GM19397 (cell line): Measurements from ENCODE around the gene MICU2.

Source experiments
- ATAC-seq: cut with Tn5 transposase; IDR thresholded peaks from one replicate; pipeline ENCODE4 v1.9.1; 2021; ENCODE audit warnings: mild to moderate bottlenecking, moderate library complexity; ENCODE audit not compliant: unreplicated experiment

Gene MICU2, protein sequence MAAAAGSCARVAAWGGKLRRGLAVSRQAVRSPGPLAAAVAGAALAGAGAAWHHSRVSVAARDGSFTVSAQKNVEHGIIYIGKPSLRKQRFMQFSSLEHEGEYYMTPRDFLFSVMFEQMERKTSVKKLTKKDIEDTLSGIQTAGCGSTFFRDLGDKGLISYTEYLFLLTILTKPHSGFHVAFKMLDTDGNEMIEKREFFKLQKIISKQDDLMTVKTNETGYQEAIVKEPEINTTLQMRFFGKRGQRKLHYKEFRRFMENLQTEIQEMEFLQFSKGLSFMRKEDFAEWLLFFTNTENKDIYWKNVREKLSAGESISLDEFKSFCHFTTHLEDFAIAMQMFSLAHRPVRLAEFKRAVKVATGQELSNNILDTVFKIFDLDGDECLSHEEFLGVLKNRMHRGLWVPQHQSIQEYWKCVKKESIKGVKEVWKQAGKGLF

GRCh38 chr13:21603531-21604448 lies at the start of gene MICU2:
Gene MICU2, minus strand, starts transcription at chr13:21604170. Its CDS starts 22 bp downstream, at chr13:21604148.
- ATAC-seq = peak; percentile 98

DNA sequence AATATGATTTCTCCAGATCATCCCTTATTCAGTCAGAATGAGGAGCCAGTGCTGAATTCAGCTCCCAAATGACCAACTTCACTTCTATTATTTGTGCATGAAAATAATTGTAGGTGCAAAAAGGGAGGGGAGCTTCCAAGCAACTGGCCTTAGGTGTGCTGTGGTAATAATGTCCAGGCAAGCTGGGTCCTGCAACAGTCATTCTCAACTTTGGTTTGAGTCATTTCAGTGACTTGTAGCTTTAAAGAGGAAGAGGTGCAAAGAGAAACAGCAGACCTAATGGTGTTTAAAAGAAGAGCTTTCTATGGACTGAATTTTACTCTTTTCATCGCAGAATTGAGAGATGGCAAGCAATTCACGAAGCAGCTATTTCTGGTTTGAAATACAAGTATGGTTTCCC lies 37.7 kb upstream of the MICU2 start:
- no peak for ATAC-seq

- ATAC-seq = no peak
Observed at GRCh38 chr13:21639561-21639960, 35.6 kb upstream of the MICU2 start.

DNA sequence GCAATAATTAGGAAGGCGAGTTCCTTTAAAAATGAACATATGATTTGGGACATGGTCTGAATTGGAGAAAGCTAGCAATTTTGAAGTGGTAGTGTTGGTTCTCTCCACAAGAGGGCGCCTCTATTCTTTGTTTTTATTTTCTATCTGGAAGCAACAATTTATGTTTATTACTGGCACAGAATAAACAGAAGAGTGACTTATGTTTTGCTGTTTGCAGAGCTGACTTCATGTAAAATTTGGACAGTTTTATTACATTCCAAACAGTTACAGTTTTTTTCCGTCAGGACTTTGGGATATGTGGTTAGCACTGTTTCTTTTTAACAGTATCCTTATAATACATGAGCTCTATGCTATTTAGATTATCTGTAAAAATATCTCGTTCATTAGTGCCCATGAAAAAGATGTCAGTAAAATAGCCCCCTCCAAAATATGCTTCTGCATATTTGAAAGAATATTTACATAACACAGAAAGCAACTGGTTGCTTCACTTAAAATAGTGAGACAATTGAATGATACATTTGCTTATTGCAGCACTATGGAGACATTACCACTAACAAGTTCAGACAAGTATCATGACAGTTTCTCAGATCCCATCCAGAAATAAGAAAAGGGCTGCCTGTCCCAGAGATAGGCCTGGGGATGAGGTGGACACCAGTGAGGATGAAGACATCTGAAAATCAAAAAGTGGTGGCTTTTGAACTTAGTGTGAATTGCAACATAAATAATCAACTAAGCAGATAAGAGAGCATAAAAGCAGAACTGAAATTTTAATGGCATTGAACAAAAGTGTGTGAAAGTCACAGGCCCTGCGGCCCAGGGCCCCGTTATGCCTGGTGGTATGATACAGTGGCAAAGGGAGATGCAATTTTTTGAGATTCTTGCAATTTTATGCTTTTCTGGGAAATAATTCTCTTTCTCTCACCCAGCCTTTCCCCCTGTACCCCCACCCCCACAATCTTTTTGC lies 34.6 kb upstream of the MICU2 start:
- ATAC-seq = no peak

DNA sequence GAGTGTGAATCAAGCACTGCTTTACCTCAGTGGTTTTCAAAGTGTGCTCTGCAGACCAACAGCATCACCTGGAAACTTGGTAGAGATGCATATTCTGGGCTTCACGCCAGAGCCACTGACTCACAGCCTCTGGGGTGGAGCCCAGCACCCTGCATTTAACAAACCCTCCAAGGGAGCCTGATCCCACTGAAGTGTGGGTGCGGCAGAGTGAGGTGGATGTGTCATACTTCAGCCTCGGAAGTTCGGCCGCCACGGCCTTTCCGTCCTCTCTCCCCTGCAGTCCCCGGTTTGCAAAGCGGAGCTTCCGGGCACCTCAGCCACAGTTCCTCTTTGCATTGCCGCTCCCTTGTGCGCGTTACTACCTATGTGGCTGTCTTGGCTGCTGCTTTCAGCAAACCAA lies 33.3 kb upstream of the MICU2 start:
- no peak for ATAC-seq

DNA sequence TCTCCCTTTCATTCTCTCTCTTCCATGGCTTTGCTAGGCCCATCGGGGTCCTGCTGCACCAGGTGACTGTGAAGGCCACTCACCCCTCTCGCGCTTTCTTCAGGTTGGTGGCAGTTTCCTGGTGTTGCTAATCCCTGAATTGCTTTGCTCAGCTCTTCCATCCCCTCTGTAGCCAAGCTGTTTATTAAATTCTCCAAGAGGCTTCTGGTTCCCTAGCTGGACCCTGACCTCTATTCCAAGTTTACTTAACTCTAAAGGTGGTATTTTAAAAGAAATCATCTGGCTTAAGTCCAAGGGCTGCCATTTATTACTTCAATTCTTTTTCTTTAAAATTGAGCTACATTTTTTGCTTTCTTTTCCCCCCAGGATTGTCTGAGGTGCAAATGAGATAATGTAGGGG lies 32.7 kb upstream of the MICU2 start:
- ATAC-seq = no peak

DNA sequence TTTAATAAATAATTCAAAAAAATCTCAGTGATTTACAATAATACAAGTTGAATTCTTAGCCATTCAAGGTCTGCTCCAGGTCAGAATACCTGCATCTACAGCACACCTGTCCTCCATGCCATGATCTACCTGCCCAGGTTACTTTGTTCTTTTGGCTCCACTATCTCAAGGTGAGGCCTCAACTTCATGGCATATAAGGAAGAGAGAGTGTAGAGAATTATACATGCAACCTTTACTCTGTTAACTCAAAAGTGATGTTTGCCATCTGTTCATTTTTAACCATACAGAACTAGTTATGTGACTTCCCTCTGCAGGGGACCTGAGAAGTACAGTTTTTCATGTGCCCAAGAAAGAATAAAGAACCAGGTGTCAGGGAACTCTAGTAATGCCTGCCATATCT lies 28.2 kb upstream of the MICU2 start:
- no peak for ATAC-seq

DNA sequence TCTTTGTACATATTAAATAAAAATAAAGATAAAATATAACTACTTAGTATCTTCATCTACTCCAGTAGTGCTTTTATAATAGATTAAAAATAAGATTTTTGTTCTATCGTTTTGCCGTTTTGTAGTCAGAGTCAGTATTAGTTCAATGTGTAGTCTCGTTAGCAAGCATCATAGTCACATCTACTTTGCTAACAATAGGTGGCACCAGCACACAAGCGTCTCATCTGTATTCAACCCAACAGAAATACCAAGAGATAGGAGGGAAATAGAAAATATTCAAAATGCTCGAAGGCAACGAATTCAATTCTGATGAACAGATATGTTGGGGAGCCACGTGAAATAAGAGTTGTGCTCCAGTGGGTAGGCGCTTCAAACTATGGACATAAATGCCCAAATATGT lies 21.4 kb upstream of the MICU2 start:
- no peak for ATAC-seq

DNA sequence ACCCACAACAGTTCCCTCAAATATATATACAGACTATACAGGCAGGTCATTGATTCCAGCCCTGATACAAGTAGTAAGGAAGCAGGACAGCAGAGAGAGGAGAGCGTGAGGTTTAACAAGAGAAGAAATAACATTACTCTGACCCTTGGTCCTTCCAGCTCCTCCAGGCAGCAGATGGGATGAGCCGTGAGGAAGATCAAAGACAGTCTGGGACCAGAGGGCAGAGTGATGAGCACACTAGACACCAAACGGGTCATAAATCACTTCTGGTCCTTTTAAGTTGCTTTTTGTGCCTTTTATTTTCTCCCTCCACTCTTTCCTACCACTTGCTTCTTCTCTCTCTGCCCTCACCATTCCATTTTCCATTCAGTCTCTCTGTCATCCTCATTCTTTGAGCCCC lies 16.9 kb upstream of the MICU2 start:
- ATAC-seq = no peak

- no peak for ATAC-seq
Observed at GRCh38 chr13:21619633-21620220, 15.8 kb upstream of the MICU2 start.

- no peak for ATAC-seq
Observed at GRCh38 chr13:21616880-21617279, 12.9 kb upstream of the MICU2 start.

DNA sequence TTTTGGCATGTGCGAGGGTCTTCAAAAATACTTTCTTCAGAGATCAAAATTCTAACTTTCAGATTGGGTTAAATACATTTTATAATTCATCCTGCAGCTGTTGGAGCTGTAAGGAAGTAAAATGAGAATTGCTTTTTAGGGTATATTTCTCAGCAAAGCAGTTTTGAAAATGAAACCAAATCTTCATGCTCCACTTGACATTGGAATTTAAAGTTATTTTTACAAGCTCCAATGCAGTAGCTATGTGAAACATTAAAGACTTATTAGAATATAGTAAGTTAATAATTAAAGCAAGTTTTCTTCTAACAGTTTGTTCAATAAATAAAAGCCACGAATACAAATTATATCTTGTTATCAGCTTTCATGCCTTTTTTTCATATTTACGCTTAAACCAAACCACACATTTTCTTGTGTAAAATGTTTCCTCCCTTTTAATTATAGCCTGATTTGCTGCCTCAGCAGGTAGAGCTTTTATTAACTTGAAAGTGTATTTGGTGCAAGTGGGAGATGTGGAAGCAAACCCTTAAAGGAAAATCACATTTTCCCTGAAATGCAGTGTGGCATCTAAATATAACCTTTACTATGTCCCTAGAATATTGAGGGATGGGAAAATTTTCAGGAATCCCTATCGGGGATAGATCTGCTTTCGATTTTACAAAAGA lies 12.4 kb upstream of the MICU2 start:
- ATAC-seq = no peak

DNA sequence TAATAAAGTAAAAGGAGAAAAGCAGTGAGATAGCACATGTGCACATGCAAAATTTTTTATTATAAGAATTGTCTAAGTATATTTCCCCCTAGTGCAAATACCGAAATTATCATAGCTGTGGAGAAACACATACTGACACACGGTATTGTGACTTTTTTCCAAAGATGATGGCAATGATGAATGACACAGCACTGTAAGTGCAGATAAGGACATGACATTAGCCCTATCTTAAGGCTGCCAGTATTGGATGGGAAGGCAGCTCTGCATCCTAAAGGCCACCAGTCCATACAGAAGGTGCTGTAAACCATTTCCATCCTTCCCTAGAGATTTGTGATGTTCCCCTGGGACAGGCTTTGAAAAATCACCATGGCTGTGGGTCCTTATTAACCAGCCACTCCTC lies 11.5 kb upstream of the MICU2 start:
- ATAC-seq = no peak

DNA sequence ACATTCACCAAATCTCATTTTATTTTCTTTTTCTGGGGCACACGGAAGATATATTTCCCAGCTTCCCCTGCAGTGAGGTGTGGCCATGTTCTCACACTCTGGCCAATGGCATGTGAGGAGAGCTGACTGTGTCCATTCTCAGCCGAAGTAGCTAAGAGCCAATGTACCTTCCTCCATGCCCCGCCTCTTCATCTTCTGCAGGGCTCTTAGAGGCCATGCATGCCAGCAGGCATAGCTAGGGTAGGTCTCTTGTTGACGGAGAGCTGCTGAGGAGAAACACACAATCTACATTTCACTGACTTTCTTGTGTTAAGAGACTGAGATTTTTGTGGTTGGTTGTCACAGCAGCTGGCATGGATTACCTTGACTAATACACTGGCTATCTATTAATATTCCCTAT lies 9.8 kb upstream of the MICU2 start:
- no peak for ATAC-seq

- no peak for ATAC-seq
Observed at GRCh38 chr13:21611385-21611784, 7.4 kb upstream of the MICU2 start.

DNA sequence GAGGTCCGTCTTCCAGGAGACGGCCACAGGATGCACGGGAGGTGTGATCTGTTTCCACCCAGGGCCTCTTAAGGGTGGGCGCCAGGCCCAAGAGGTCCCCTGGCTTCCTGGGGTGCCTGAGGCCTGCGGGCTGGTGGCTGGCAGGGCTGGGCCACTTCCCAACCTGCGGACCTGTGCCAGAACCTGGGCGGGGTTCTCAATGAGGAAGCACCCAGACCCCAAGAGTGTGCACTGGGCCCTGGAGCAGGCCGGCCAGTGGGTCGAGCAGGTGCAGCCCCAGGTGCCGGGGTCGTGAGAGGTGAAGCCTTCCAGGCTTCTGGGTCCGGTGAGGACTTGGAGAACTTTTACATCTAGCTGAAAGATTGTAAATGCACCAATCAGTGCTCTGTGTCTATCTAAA lies 6.7 kb upstream of the MICU2 start:
- ATAC-seq = no peak

GRCh38 chr13:21608961-21609360 lies 5.0 kb upstream of the MICU2 start:
- ATAC-seq = no peak

DNA sequence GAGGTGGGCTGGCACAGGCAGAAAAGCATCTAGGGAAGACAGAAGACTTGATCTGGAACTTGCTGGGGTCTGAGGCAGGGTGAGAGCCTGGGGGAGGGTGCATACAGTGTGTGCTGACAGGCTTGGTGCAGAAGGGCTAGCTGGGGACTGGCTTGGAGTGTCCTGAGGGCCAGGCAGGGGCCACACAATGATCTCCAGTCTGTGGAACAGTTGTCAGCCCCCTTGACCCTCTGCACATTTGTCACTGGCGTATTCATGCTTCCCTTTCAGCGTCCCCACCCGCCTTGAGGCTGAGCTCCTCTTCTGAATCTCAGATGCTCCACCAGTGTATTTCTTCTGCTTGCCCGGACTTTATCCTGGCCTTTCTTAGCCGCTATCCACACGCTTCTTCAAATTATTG lies 2.8 kb upstream of the MICU2 start:
- no peak for ATAC-seq

DNA sequence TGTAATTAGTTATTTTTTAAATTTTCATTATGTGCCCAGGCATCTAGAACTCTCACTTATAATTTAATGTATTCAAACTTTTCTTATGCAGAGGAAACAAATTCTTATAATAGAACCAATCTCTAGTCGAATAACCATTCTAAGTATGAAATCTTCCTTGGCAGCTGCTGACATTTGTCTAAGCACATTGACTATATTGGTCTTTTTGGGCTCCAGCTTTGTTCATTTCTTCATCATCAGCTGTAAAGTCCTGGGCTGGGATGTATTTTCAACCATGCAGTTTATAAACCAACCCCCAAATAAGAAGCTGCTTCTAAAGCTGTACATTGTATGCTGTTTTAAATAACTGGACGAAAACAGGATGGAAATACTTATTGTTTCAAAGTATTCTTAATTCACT lies 2.3 kb upstream of the MICU2 start:
- ATAC-seq = no peak

DNA sequence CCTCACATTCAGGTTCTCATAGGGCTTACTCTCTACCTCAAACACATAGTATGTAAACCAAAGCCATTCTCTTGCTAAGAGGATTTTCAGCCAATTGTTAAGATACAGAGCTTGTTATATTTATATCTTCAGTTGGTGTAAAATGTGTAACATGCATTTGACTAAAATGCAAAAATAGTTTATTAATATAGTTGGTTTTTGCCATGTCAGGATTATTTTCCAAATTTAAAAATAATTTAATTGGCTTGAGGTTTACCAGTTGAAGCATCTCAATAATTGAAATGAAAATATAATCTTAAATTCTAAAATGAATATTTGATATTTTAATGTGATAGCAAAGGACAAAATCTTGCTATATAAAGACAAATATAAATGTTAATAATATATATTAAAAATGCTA lies 7.2 kb downstream of the MICU2 start:
- no peak for ATAC-seq
